Measurements from ENCODE around the gene SLIT1. TPM values are rescaled to one million over a fixed set of nuclear protein-coding genes. Genes with fewer than 3 reads are reported as not detected.

Gene SLIT1
- total and polyA plus RNA-seq, 8 donors, result 0.20 to 7.0 (median 3.7) TPM

GRCh38 chr10:97063983-97064837 is 121.5 kb downstream of the SLIT1 start:
- Histone ChIP-seq H3K27ac (no peak overlapping the region), H3K4me3 (no peak overlapping the region), H3K4me1 (no peaks in the 10 kb centered on the region), H3K9me3 (no peaks in the 10 kb centered on the region), H3K36me3 (no peaks in the 10 kb centered on the region), H3K27me3 (peaks cover 0 to 18% of the 10 kb centered on the region in 2 donors)
- DNase-seq (no peak), ATAC-seq (no peak)
- intact Hi-C loops (cut with DNase I), result no loop called here
- TF ChIP-seq CTCF (IDR thresholded peaks at IDR 0.05), result no peak

DNA sequence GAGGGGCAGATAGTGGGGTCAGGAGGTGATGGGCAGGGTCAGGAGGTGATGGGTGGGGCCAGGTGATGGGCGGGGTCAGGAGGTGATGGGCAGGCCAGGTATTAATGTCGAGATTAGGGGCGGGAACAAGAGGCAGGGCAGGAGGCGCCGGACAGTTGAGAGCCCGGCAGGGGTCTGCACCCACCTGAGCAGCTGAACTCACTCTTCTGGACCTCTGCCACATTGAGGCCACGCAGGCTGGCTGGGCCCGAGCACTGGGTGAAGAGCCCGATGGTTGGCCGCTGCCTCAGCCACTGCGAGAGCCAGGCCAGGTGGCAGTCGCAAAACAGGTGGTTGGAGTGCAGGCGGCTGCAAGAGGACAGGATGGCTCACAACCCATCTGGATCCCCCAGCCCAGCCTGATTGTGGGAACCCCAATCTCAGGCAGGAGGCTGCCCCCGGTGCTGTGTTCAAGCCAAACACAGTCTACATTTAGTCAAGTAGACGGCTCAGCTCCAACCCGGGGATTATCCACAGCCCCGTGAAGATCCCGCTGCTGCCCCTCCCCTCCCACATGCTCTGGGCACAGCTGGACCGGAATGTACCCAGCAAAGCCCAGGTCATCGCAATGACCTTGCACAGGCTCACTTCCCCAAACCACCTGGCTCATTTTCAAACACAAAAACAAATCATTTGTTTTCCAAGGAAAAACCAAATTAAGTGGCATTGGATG is 122.3 kb downstream of the SLIT1 start:
- no peak for TF ChIP-seq CTCF (IDR thresholded peaks at IDR 0.05)
- intact Hi-C loops (cut with DNase I), result no loop called here
- no peaks in the 10 kb centered on the region for H3K9me3 ChIP-seq
- DNase-seq, result no peak
- H3K4me3 ChIP-seq, result no peak overlapping the region
- no peaks in the 10 kb centered on the region for H3K4me1 ChIP-seq
- H3K27ac ChIP-seq, result no peak overlapping the region
- no peak for ATAC-seq
- H3K36me3 ChIP-seq, result no peaks in the 10 kb centered on the region
- H3K27me3 ChIP-seq, result peaks cover 0 to 15% of the 10 kb centered on the region in 2 donors

DNA sequence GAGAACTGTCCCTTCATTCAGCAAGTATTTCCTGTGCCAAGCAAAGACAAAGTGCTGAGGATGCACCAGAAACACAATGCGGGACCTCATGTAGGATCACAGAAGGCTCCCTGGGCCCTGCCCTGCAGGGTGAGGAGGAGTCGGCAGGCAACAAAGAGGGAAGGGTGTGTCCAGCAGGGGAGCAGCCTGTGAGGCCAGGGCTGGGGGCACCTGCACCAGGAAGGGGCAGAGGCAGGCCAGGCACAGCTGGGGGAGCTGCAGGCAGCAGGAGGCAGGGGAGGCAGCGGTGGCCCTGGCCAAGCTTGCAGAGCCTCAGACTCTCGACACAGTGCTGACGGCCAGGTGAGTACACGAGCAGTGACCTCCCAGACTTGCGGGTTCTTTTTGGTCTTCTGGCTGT is 123.3 kb downstream of the SLIT1 start:
- ATAC-seq (no peak), DNase-seq (no peak)
- Histone ChIP-seq H3K27ac (no peak overlapping the region), H3K27me3 (peaks cover 0 to 5% of the 10 kb centered on the region in 2 donors), H3K4me1 (no peaks in the 10 kb centered on the region), H3K4me3 (no peak overlapping the region), H3K9me3 (no peaks in the 10 kb centered on the region), H3K36me3 (no peaks in the 10 kb centered on the region)
- intact Hi-C loops (cut with DNase I), result no loop called here
- no peak for TF ChIP-seq CTCF (IDR thresholded peaks at IDR 0.05)

GRCh38 chr10:97062046-97062445 is 123.7 kb downstream of the SLIT1 start:
- Histone ChIP-seq H3K9me3 (no peaks in the 10 kb centered on the region), H3K36me3 (no peaks in the 10 kb centered on the region), H3K27me3 (peaks cover 0 to 4% of the 10 kb centered on the region in 2 donors), H3K27ac (no peak overlapping the region), H3K4me3 (no peak overlapping the region), H3K4me1 (no peaks in the 10 kb centered on the region)
- DNase-seq, result no peak
- intact Hi-C loops (cut with DNase I), result no loop called here
- ATAC-seq, result no peak
- no peak for TF ChIP-seq CTCF (IDR thresholded peaks at IDR 0.05)

DNA sequence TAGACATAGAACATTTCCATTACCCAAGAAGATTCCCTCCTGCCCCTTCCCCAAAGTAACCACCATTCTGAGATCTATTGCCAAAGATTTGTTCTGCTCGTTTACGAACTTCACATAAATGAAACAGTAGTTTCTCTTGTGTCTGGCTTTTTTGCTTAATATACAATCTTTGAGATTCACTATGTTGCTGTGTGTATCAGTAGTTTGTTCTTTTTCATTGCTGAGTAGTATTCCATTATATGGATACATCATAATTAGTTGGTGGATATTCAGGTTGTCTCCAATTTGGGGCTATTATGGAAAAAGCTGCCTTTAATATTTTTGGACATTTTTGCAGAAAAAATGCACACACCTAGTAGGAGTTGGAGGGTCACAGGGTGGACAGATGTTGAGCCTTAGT is 124.3 kb downstream of the SLIT1 start:
- no peak for TF ChIP-seq CTCF (IDR thresholded peaks at IDR 0.05)
- intact Hi-C loops (cut with DNase I), result no loop called here
- Histone ChIP-seq H3K36me3 (no peaks in the 10 kb centered on the region), H3K9me3 (no peaks in the 10 kb centered on the region), H3K4me1 (no peaks in the 10 kb centered on the region), H3K4me3 (no peak overlapping the region), H3K27ac (no peak overlapping the region), H3K27me3 (peaks cover 0 to 4% of the 10 kb centered on the region in 2 donors)
- DNase-seq (no peak), ATAC-seq (no peak)
